ENCODE measurements around the gene MKNK1. TPM values are rescaled to one million over a fixed set of nuclear protein-coding genes. Genes with fewer than 3 reads are reported as not detected.

MKNK1 gene
- total and polyA plus RNA-seq, 2 of the 8 experiments (the other 6 are each of a cell fraction or from before 2014, with no cell fraction given), result 13.9 to 21.5 TPM

DNA sequence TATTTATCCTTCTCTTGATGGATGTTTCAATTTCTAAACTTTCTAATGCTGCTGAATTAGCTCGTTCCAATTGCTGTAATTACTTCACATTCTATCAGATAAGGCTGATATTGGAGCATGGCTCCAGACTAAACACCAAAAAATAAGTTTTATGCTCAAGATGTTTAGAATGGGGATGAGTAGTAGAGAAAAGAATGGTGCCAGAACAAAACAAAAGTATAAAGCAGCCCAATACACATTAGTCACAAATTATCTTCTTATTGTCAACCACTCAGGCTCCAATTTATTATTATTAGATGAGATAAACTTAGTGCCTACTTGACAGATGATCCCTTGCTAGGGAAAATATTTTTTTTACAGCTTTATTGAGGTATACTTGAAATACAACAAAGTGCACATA lies 42.3 kb upstream of the MKNK1 start:
- no peak overlapping the region for H2BK5ac ChIP-seq (ENCODE audit: low read depth, low read length)
- no peak overlapping the region for H4K5ac ChIP-seq (ENCODE audit: insufficient read length, low read depth, low read length)
- no peak overlapping the region for H3K27ac ChIP-seq (ENCODE audit: low read depth, low read length)
- no peak overlapping the region for H3K9ac ChIP-seq (replicated peaks in 1 of 4; ENCODE audit: extremely low read depth in 1 of 4, low read depth in 3 of 4, low read length in 3 of 4)
- H3K4ac ChIP-seq (replicated peaks; ENCODE audit: insufficient read length, low read depth, low read length), result no peak overlapping the region
- no peak overlapping the region for H2BK120ac ChIP-seq (replicated peaks; ENCODE audit: low read depth, low read length)
- no peak overlapping the region for H3K4me2 ChIP-seq (ENCODE audit: insufficient read depth in 1 of 2, low read depth in 2 of 2, low read length in 2 of 2)
- H3K36me3 ChIP-seq (ENCODE audit: control insufficient read depth in 2 of 4, insufficient read depth in 4 of 4, low read length in 3 of 4), result peaks cover 0 to 20% (median 9%) of the 10 kb centered on the region in 4 experiments; a peak in 4 of 8 replicates
- no peaks in the 10 kb centered on the region for H3K23me2 ChIP-seq (ENCODE audit: low read depth, low read length)
- no peak overlapping the region for H2AK5ac ChIP-seq (ENCODE audit: low read depth, low read length)
- CTCF ChIA-PET (ENCODE audit: partially characterized antibody), result interaction anchor here (1.2 kb wide), 1 partner anchor 8 kb away, joined by 3 read pairs; no protein-coding TSS in a partner anchor
- POLR2A ChIA-PET (ENCODE audit: partially characterized antibody), result no interaction called here
- H4K20me1 ChIP-seq (replicated peaks in 1 of 2; ENCODE audit: control insufficient read depth in 1 of 2, insufficient read depth in 2 of 2, low read length in 2 of 2), result no peaks in the 10 kb centered on the region
- no peaks in the 10 kb centered on the region for H3K79me2 ChIP-seq (ENCODE audit: control insufficient read depth in 1 of 2, insufficient read depth in 2 of 2, low read length in 2 of 2)
- H2BK15ac ChIP-seq (ENCODE audit: low read length), result no peak overlapping the region
- no peak overlapping the region for H3K56ac ChIP-seq (replicated peaks; ENCODE audit: insufficient read length, low read depth, low read length)
- H3K18ac ChIP-seq (ENCODE audit: extremely low read depth, low read length), result no peak overlapping the region
- H4K8ac ChIP-seq (ENCODE audit: extremely low read depth, insufficient read depth, low read length), result no peak overlapping the region
- H3K14ac ChIP-seq (ENCODE audit: insufficient read length), result no peak overlapping the region
- H3K9me3 ChIP-seq (ENCODE audit: insufficient read depth in 2 of 2, low read depth in 1 of 2, low read length in 1 of 2), result no peaks in the 10 kb centered on the region
- 94% methylated on average over 1 of the region's 1 CpG; no CpG with 5 or more reads in 1 of the 2 experiments for WGBS, 2 experiments (ENCODE audit: extremely low coverage in 1 of 2, insufficient coverage in 1 of 2, insufficient read length in 1 of 2, insufficient replicate concordance in 2 of 2, low coverage in 1 of 2, low lambda C conversion rate in 2 of 2, missing lambda C conversion rate in 1 of 2)
- TF ChIP-seq HDAC6 (IDR thresholded peaks at IDR 0.05; ENCODE audit: low read depth, low read length) (no peak), BCL11A (IDR thresholded peaks at IDR 0.05; ENCODE audit: low read depth in 2 of 2, low read length in 2 of 2) (no peak), JUND (IDR thresholded peaks at IDR 0.05; ENCODE audit: low read length) (no peak), SRF (IDR thresholded peaks at IDR 0.05; ENCODE audit: low read depth, low read length) (no peak), CEBPB (IDR thresholded peaks at IDR 0.05; ENCODE audit: low read depth, low read length) (no peak), RNF2 (IDR thresholded peaks at IDR 0.05; ENCODE audit: borderline replicate concordance, low read depth, low read length, missing control alignments, poor library complexity, severe bottlenecking) (no peak), TAF7 (optimal IDR thresholded peaks at IDR 0.05; ENCODE audit: borderline replicate concordance, low read depth, low read length) (no peak), ASH2L (IDR thresholded peaks at IDR 0.05; ENCODE audit: low read length) (no peak), CREB1 (IDR thresholded peaks at IDR 0.05) (no peak), POLR2A (IDR thresholded peaks at IDR 0.05; ENCODE audit: control extremely low read depth in 1 of 2, low read depth in 2 of 2, low read length in 2 of 2) (no peak), TEAD4 (IDR thresholded peaks at IDR 0.05; ENCODE audit: low read depth, low read length) (no peak)
- TF ChIP-seq, protein P1, sequence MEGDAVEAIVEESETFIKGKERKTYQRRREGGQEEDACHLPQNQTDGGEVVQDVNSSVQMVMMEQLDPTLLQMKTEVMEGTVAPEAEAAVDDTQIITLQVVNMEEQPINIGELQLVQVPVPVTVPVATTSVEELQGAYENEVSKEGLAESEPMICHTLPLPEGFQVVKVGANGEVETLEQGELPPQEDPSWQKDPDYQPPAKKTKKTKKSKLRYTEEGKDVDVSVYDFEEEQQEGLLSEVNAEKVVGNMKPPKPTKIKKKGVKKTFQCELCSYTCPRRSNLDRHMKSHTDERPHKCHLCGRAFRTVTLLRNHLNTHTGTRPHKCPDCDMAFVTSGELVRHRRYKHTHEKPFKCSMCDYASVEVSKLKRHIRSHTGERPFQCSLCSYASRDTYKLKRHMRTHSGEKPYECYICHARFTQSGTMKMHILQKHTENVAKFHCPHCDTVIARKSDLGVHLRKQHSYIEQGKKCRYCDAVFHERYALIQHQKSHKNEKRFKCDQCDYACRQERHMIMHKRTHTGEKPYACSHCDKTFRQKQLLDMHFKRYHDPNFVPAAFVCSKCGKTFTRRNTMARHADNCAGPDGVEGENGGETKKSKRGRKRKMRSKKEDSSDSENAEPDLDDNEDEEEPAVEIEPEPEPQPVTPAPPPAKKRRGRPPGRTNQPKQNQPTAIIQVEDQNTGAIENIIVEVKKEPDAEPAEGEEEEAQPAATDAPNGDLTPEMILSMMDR (IDR thresholded peaks at IDR 0.05; ENCODE audit: control extremely low read depth in 1 of 3, insufficient read depth in 1 of 3, low read depth in 1 of 3, low read length in 3 of 3), result no peak
- no peak overlapping the region for H2AFZ ChIP-seq (ENCODE audit: low read length)
- H2BK20ac ChIP-seq (ENCODE audit: low read length), result no peak overlapping the region
- no peak overlapping the region for H3K4me3 ChIP-seq (ENCODE audit: extremely low read depth in 1 of 4, insufficient read depth in 2 of 4, low read depth in 3 of 4, low read length in 4 of 4)
- no peak overlapping the region for H2BK12ac ChIP-seq (ENCODE audit: low read depth, low read length)
- FAIRE-seq, result no peak
- H3K23ac ChIP-seq (ENCODE audit: insufficient read length), result no peak overlapping the region
- H4K91ac ChIP-seq (replicated peaks; ENCODE audit: insufficient read length, low read length), result no peak overlapping the region
- no peaks in the 10 kb centered on the region for H3K27me3 ChIP-seq (replicated peaks in 1 of 4; ENCODE audit: control insufficient read depth in 3 of 4, extremely low read depth in 1 of 4, insufficient read depth in 3 of 4, low read length in 3 of 4)
- DNase-seq (ENCODE audit: low read depth in 1 of 2, low spot score in 2 of 2), result no peak
- H3K79me1 ChIP-seq (ENCODE audit: low read depth, low read length), result no peaks in the 10 kb centered on the region
- no peaks in the 10 kb centered on the region for H3K4me1 ChIP-seq (replicated peaks in 1 of 4; ENCODE audit: control insufficient read depth in 3 of 4, insufficient read depth in 4 of 4, low read length in 3 of 4)

Data from H1 (cell line).